AG04449 (cell line): ENCODE measurements around the gene EMP2.

ENCODE experiments used
- CTCF ChIA-PET: fragments of 350-600 bp; formaldehyde crosslinking; extraction: SDS; loops from one replicate; lab custom pipeline; 2021; ENCODE audit warnings: antibody characterized with exemption; lab: Yijun Ruan, JAX
- POLR2A ChIA-PET: fragments of 400-600, 350-600 bp; formaldehyde crosslinking; extraction: SDS; loops from one replicate; lab custom pipeline; 2020; ENCODE audit warnings: antibody characterized with exemption, inconsistent platforms; lab: Yijun Ruan, JAX
- DNase-seq: peaks from one replicate; pipeline ENCODE4 v3.0.0-alpha.2; 2010; ENCODE audit warnings: low read depth, low spot score
- H3K4me3 ChIP-seq: 2 replicates; pipeline ENCODE4 v1.5.1; 2011; ENCODE audit warnings: low read depth, mild to moderate bottlenecking, control low read depth, low read length
- CTCF ChIP-seq: IDR thresholded peaks from one replicate; pipeline ENCODE4 v1.5.1; 2011; ENCODE audit warnings: mild to moderate bottlenecking, moderate library complexity, low read length, control low read depth, inconsistent platforms; ENCODE audit not compliant: insufficient read depth; ENCODE audit errors: missing control alignments

The EMP2 gene

DNA sequence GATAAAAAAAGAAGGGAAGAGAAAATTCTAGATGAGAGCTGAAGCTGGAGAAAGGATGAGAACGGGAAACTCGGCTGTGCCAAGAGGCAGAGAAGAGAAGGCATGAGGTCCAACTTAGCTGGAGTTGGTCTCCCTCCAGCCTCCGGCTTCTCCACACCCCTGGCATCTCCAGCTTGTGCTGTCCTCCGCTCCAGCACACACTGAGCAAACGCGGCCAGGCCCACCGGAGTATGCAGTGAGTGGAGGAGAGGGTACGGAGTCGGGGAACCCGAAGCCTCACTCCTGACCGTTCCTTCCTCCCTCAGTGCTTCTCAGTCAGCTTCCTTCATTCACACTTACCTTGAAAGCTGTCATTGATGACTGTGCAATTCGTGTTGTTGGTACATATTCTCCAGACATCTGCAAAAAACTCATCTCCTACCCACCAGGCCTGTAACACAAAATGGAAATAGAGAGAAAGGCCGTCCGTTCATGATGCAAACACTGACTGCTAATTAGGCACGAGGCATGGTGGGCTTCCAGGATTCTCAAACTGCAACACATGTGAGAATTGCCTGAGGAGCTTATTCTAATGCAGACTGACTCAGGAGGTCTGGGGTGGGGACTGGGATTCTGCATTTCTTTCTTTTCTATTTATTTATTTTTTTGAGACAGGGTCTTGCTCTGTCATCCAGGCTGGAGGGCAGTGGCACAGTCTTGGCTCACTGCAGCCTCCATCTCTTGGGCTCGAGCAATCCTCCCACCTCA, 37.0 kb downstream of the EMP2 start:
- no peak for TF ChIP-seq CTCF
- ChIA-PET CTCF (interaction anchor here (1.0 kb wide), 1 partner anchor 28 kb away, joined by 4 read pairs; no protein-coding TSS in a partner anchor), POLR2A (no interaction called here)
- H3K4me3 ChIP-seq, result no peak overlapping the region
- no peak for DNase-seq

DNA sequence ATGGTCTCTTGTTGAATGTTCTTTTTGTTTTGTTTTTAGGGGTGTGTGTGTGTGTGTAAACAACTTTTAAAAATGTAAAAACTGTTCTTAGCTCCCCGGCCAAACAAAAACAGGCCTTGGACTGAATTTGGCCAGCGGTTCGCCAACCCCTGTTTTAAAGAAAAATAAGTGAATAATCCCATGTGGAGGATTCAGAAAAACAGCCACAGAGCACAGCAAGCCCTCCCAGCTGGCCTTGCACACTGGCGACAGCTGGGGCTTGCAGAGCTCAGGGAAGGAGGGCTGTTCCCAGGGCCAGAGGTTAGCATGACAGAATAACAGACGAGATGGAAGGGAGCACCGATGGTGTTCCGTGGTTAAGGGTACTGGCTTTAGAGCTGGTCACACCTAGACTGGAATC, 39.0 kb downstream of the EMP2 start:
- no peak overlapping the region for H3K4me3 ChIP-seq
- CTCF ChIA-PET, result no interaction called here
- no peak for TF ChIP-seq CTCF
- POLR2A ChIA-PET, result no interaction called here
- no peak for DNase-seq

DNA sequence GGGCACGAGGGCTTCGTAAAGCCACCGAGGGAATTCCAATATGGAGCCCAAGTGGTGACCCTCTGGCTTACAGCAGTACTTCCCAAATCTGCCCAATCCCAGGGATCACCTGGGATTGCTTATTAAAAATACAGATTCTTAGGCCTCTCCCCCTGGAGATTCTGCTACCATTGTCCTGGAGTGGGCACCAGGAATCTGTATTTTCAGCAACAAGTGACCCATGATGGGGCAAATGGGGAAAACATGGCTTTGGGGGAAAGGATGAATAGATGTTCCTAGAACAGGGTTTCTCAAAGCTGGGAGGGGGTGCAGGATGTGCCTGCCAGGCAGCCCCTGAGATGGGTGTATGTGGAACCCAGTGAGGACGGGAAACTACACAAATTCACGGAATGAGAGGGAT, 40.6 kb downstream of the EMP2 start:
- no peak for TF ChIP-seq CTCF
- no peak overlapping the region for H3K4me3 ChIP-seq
- ChIA-PET POLR2A (no interaction called here), CTCF (no interaction called here)
- no peak for DNase-seq

GRCh38 chr16:10539236-10539635, 41.2 kb downstream of the EMP2 start:
- CTCF ChIA-PET, result interaction anchor here (0.9 kb wide), 1 partner anchor 18 kb away, joined by 3 read pairs; no protein-coding TSS in a partner anchor
- no peak for TF ChIP-seq CTCF
- POLR2A ChIA-PET, result no interaction called here
- DNase-seq, result no peak
- H3K4me3 ChIP-seq, result no peak overlapping the region

- DNase-seq, result no peak
- H3K4me3 ChIP-seq, result no peak overlapping the region
- POLR2A ChIA-PET, result no interaction called here
- CTCF ChIA-PET, result interaction anchor here (0.9 to 1.0 kb wide), 2 partner anchors 14 to 17 kb away, joined by 3 to 4 read pairs; no protein-coding TSS in a partner anchor
- TF ChIP-seq CTCF, result no peak
Measured at GRCh38 chr16:10538583-10538982, 41.8 kb downstream of the EMP2 start.

- CTCF ChIA-PET, result interaction anchor here (1.0 kb wide), 1 partner anchor 14 kb away, joined by 4 read pairs; no protein-coding TSS in a partner anchor
- DNase-seq, result no peak
- no peak overlapping the region for H3K4me3 ChIP-seq
- TF ChIP-seq CTCF, result no peak
- POLR2A ChIA-PET, result no interaction called here
Measured at GRCh38 chr16:10537946-10538345, 42.5 kb downstream of the EMP2 start.
